SK-N-MC (cell line): ENCODE results near the gene DPEP1.

ENCODE experiments used
- EZH2 ChIP-seq: fragments of 200-600 bp; sonication (generic); IDR thresholded peaks from one replicate; pipeline ENCODE4 v1.6.1; 2017; ENCODE audit warnings: antibody characterized with exemption
- POLR2AphosphoS5 ChIP-seq: IDR thresholded peaks from 2 replicates; pipeline ENCODE4 v1.6.1; 2012; ENCODE audit warnings: mild to moderate bottlenecking, low read depth, low read length, borderline replicate concordance

- no peak for TF ChIP-seq POLR2AphosphoS5
- TF ChIP-seq EZH2 = no peak
Observed at GRCh38 chr16:89589241-89589926, 24.1 kb upstream of the DPEP1 start.
